GM12864 (cell line): ENCODE measurements around the gene OR6S1.

ENCODE experiments used
- DNase-seq: peaks from one replicate; pipeline ENCODE4 v3.0.0-alpha.2; 2011; ENCODE audit warnings: low read depth
- H3K4me3 ChIP-seq: 2 replicates; pipeline ENCODE4 v1.5.1; 2011; ENCODE audit warnings: mild to moderate bottlenecking, low read depth, low read length, control low read depth
- CTCF ChIP-seq: IDR thresholded peaks from 2 replicates; pipeline ENCODE4 v1.5.1; 2011; ENCODE audit warnings: low read depth, mild to moderate bottlenecking, moderate library complexity, low read length, control low read depth, inconsistent platforms; ENCODE audit errors: missing control alignments

OR6S1 gene

DNA sequence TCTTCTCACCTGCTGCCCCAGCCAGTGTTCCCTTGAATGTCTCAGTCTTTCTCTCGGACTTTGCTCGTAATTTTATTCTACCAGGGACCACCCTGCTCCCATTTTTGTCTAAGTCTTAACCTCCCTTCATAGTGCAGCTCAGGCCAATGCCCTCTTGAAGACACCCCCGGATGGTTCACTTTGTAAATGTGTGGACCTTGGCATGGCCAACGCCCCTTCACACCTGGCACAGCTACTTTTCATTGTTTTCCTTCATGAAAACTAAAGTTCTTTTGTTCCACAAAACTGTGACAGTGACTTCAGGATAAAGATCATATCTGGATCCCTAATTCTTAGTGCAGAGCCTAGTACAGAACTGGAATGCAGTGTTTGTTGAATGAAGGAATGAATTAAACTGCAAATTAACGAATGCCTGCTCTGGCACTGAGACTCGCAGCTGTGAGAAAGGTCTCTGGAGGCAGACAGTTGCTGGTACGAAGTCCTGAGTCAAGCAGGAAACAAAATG lies 39.4 kb upstream of the OR6S1 start:
- TF ChIP-seq CTCF: no peak
- no peak for DNase-seq
- peak overlapping the region; percentile 82 for H3K4me3 ChIP-seq

GRCh38 chr14:20680363-20680762 lies 38.9 kb upstream of the OR6S1 start:
- no peak for TF ChIP-seq CTCF
- DNase-seq: no peak
- no peak overlapping the region; the same call in 1 of the 2 replicates for H3K4me3 ChIP-seq

GRCh38 chr14:20679907-20680306 lies 38.4 kb upstream of the OR6S1 start:
- H3K4me3 ChIP-seq: no peak overlapping the region
- TF ChIP-seq CTCF: no peak
- DNase-seq: no peak

DNA sequence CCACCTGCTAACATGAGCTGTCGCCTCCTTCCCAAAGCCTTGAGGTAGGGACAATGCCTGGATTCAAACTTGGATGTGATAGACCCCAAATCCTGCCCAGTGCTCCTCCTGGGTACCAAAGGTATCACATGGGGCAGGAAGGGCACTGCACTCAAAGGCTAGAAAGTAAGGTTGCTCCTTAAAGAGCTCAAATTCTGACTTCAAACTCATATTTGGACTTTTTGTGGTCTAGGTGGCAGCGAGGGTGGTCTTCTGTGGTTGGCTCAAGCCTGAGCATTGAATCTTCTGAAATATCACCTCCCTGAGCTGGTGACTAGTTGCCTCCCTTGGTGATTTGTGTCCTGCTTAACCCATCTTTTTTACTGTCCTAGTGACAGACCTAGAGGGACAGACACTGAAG lies 34.6 kb upstream of the OR6S1 start:
- no peak for DNase-seq
- no peak overlapping the region for H3K4me3 ChIP-seq
- no peak for TF ChIP-seq CTCF

- TF ChIP-seq CTCF: no peak
- no peak overlapping the region for H3K4me3 ChIP-seq
- no peak for DNase-seq
Observed at GRCh38 chr14:20675669-20676068, 34.2 kb upstream of the OR6S1 start.

- H3K4me3 ChIP-seq: no peak overlapping the region
- no peak for TF ChIP-seq CTCF
- DNase-seq: no peak
Observed at GRCh38 chr14:20671597-20672283, 30.2 kb upstream of the OR6S1 start.

DNA sequence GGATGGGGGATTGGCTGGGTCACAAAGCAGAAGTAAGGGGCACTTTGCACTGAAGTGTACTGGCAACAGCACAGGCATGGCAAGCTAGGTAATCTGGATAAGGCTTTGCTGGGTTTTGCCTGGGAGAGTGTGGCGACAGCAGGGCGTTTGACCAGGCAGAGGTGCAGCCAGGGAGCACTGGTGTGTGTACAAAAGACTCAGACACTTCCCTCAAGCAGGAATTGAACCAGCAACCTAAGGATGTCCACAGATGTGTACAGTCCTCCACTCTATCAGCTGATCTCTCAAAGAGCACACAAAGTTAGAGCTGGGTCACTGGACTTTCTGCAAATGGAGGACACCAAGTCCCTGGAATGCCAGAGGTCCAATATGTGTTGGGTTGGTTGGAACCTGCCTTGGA lies 27.5 kb upstream of the OR6S1 start:
- no peak overlapping the region for H3K4me3 ChIP-seq
- DNase-seq: no peak

More for the DNA sequence above, 27.5 kb upstream of the OR6S1 start:
- TF ChIP-seq CTCF: no peak
